ENCODE results near the gene UBA1.

UBA1 gene

DNA sequence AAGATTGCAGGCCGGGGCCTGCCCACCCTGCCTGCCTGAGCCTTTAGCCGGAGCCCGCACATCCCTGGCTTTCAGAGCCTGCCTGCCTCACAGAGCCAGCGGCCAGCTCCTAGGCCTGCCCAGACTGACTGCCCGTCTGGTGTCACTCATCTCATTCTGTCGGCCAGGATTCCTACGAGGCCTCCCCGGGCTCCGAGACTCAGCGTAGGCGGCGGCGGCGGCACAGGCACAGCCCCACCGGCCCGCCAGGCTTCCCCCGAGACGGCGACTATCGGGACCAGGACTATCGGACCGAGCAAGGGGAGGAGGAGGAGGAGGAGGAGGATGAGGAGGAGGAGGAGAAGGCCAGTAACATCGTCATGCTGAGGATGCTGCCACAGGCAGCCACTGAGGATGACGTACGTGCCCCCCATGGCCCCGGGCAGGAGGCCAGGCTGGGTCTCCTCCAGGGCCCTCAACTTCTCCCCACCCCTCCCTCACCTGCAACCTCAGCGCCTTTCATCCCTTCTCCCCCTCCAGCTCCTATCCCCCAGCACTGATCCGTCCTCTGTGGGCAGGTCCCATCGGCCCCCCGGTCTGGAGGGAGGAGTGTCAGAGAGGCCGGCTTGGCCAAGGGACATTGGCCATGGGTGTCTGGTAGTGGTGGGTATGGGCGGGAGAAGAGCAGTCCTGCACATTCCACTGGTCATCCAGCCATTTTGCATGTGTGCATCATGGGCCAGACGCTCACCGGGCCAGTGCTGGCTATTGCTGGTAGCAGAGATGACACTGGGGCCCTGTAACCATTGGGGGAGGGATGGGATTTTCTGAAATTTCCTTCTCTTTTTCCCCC, 22.6 kb upstream of the UBA1 start:
- DNase-seq: no peak

DNA sequence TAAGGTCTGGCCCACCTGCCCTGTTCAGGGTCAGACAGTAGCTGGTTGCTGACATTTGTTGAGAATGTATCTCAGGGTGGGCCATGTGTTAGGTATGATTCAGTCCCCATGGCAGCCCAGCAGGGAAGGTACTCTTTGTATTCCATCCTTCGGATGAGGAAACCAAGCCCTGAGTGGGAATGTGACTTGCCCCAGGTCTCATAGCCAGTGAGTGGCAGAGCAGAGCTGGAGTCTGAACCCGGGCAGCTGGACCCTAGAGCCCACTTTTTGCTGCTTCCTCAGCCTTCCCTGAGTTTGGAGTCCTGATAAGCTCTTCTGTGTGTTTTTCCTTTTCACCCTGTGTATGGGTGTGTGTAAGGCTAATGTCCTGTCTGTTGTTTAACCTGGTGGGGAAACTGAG, 21.6 kb upstream of the UBA1 start:
- DNase-seq: no peak

GRCh38 chrX:47172549-47172948, 21.1 kb upstream of the UBA1 start:
- no peak for DNase-seq

DNA sequence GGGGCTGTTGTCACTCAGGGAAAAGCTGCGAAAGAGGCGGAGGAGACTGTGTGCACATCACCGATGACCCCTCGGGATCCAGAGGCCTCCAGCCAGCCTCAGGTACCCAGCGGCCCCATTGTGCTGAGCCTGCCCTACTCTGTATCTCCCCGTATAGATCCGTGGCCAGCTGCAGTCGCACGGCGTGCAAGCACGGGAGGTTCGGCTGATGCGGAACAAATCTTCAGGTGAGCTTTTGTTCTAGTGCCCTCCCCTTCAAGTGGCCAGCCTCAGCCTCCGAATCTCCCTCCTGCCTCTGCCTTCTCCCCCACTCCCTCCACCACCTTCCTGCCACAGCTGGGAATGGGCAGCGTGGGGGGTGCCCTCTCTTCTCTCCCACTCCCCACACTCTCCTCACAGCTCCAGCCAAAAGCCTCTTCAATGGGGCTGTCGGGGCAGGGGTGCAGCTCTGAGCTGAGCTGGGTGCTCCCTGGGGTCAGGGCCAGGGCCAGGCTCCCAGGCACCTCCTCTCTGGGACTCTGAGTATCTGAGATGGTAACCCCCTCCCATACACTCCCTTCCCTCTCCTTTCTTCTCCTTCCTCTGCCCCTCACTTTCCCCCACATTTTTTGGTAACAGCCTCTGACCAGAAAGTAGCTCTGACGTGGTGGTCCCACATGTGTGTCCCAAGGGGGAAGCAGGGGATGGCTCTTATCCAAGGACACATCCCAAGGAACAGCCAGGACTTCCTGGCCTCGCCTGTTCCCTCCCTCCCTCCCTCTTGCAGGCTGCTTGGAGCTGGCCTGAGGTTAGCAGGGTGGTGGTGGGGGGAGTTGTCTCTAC, 20.4 kb upstream of the UBA1 start:
- DNase-seq: peak; percentile 50

DNA sequence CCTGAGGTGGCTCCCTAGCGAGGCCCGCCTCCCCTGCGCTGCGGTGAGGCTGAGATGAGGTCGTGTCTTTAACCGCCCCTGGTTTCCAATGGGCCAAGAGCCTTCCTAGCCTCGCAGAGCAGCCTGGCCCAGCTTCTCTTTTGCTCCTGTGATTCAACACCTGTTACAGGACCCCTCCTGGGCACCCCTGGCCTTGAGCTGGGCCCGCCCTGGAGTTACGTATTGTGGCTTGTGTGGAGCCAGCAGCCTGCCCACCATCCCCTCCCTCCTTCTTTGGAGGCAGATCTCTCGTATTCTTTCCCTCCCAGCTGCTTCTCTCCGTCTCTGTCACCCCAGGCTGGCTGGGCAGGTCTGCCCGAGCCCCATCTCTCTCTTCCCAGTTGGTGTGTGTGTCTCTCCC, 19.3 kb upstream of the UBA1 start:
- DNase-seq: no peak

GRCh38 chrX:47174846-47175587, 18.6 kb upstream of the UBA1 start:
- no peak for DNase-seq

- DNase-seq: no peak
Observed at GRCh38 chrX:47175588-47175980, 18.0 kb upstream of the UBA1 start.

DNA sequence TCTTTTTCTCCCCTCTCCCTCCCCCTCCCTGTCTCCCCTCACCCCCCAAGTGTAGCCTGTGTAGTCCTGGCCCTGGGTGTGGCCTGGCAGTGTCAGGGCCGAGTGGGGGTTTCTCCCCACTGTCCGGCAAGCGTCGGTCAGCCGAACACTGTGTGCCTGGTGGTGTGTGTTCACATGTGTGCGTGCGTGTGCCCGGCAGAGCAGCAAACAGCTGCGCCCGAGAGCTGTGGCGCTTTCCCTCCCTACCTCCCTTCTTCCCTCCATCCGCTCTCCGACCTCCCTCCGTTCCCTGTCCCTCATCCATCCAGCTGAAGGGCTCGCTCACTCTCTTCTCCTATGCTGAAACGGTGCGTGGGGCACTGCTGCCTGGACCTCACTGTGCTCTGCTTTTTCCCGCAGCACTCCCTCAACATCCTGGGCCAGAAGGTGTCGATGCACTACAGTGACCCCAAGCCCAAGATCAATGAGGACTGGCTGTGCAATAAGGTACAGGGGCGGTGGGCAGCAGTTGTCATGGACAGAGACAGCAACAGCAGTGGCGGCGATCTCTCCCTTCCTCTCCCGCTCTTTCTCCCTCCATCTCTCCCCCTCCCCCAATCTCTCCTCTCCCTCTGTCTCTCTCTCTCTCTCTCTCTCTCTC, 17.4 kb upstream of the UBA1 start:
- DNase-seq: no peak

- DNase-seq: no peak
Observed at GRCh38 chrX:47177079-47177478, 16.6 kb upstream of the UBA1 start.

- no peak for DNase-seq
Observed at GRCh38 chrX:47178337-47178736, 15.3 kb upstream of the UBA1 start.

DNA sequence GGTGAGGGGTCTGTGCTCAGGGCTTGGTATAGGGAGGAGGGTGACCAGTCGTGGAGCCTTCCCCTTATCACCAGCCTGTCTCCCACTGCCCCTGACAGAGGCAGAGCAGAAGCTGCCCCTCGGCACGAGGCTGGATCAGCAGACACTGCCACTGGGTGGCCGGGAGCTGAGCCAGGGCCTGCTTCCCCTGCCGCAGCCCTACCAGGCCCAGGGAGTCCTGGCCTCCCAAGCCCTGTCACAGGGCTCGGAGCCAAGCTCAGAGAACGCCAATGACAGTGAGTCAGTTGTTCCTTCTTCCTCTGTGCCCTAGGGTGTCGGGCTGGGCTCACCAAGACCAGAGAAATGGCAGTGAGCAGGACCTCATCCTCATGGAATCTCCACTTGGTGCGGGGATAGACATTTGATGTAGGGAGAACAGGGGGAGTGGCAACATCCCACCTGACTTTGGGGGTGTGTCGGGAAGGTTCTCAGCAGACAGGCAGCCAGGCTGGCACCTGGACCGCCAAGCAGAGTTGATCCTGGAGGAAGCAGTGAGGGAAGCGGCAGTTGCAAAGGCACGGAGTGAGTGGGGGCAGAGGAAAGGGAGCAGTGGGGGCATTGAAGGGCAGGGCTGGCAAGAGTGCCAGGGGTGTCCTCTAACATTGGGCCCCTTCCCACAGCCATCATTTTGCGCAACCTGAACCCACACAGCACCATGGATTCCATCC, 14.3 kb upstream of the UBA1 start:
- no peak for DNase-seq

GRCh38 chrX:47179928-47180255, 13.7 kb upstream of the UBA1 start:
- DNase-seq: no peak

DNA sequence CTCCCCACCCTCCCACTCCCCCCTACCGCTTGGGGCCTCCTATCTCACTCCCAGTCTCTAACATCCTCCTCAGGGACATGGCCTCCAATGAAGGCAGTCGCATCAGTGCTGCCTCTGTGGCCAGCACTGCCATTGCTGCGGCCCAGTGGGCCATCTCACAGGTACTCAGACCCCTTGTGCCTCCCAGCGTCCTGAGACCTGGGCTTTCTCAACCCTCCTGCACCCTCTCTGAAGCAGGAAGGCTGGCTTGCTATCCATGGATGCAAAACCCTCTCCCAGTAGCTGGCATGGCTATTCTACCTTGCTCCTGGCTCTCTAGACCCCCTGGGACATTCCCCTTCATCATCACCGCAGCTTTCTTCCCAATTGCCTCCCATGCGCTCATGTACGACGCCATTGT, 13.3 kb upstream of the UBA1 start:
- no peak for DNase-seq

GRCh38 chrX:47181301-47181700, 12.3 kb upstream of the UBA1 start:
- DNase-seq: no peak

DNA sequence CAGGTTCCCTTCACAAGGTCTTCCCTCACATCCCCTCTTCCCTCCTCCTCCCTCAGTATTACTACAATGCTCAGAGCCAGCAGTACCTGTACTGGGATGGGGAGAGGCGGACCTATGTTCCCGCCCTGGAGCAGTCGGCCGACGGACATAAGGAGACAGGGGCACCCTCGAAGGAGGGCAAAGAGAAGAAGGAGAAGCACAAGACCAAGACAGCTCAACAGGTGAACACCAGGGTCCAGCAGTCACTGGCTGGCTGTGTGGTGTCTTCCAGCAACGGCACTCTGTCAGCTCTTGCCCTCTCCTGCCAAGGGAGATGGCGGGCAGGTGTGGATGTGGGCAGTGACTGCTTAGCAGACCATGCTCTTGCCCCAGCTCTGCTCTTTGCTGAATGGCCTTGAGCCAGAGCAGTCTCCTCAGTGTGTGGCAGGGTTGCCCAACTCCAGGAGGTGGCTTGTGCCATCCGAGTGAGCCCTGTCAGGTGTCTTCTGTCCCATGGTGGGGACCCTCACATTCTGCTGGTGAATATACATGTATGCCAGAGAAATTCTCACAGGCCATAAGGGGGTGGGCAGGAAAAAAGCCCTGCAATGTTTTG, 11.4 kb upstream of the UBA1 start:
- no peak for DNase-seq

GRCh38 chrX:47184486-47184885, 9.1 kb upstream of the UBA1 start:
- no peak for DNase-seq

- no peak for DNase-seq
Observed at GRCh38 chrX:47185241-47185640, 8.4 kb upstream of the UBA1 start.

- DNase-seq: no peak
Observed at GRCh38 chrX:47186096-47186740, 7.4 kb upstream of the UBA1 start.

- DNase-seq: no peak
Observed at GRCh38 chrX:47187106-47187677, 6.4 kb upstream of the UBA1 start.

DNA sequence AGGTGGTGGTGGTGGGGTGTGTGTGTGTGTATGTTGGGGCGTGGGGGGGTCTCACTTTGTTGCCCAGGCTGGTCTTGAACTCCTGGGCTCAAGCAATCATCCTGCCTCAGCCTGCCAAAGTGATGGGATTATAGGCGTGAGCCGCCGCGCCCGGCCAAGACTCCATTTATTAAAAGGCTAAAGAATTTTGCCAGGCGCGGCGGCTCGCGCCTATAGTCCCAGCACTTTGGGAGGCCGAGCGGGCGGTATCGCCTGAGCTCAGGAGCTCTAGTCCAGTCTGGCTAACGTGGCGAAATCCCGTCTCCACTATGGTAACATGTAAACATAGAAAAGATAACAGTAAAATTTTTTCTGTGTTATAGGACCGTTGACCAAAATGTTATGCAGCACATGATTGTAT, 3.7 kb upstream of the UBA1 start:
- DNase-seq: no peak

Measured in activated CD8-positive, alpha-beta memory T cell treated with anti-CD3 and anti-CD28 coated beads for 24 hours (primary cell).